Muscle of back (tissue), 11 donors: ENCODE results near the gene SIN3A. TPM values are rescaled to one million over a fixed set of nuclear protein-coding genes. Genes with fewer than 3 reads are reported as not detected.
A peak's percentile ranks its signal among the peaks of the same experiment; 100 is the strongest.
"Not testable (repeated sequence)": the region's sequence is repeated elsewhere in the genome, so short reads cannot be mapped to it uniquely, and the experiment has no call there.

ENCODE experiments used
- DNase-seq, 3 donors: peaks; one replicate each; pipeline versions ENCODE4 v3.0.0 to v3.0.0-alpha.2; 2013
- polyA plus RNA-seq, 10 donors: library from polyadenylated mRNA; unstranded; fragments of 120-200 nt; gene quantifications; one replicate each; pipeline ENCODE4 v1.2.1, GENCODE V29; 2013; ENCODE audit not compliant: insufficient read length in 10 of 10

Gene SIN3A
- polyA plus RNA-seq, 10 donors = 25.7 to 38.3 (median 30.4) TPM

DNA sequence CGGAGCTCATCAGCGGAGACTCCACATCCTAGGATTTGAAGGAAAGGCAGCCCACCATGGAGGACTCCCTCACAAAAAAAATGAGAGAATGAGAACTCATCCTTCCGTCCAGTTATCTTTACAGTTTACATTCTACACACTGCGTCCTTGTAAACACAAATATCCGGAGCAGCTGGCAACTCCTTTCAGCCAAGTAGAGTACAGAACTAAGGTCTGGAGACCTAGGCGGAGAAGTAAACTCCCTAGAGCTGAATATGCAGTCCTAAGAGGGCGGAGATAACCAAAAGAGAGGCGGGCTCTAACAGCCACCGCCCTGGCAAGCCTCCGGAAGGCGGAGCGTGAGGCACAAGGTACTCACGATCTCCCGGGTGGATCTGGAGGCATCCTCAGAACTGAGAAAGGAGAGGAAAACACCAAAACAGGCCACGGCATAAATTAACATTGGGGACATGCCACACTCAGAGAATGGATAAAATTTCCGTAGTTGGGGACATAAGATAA is 924 bp upstream of the SIN3A start:
- DNase-seq = peak; percentile 82 to 93 (median 88)

DNA sequence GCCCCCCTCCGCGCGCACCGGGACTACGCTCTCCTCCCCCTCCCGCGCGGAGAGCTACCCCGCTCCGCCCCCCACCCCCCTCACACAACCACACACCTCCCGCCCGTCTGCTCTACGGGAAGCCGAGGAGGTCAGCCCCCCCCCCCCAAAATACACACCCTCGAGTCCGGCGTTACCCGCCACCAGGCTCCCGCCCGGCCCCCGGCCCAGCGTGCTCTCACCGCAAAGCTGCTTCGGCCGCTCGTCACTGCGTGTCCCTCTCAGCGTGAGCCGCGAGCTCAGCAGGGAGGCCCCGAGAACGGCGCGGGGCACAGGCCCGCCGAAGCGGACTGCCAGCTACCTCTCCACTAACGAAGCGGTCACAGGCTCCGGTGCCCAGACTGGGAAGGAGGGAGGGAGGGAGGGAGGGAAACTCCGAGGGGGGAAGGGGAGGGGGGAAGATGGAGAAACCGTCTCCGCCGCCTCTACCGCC is 252 bp downstream of the SIN3A start:
- DNase-seq = no peak

DNA sequence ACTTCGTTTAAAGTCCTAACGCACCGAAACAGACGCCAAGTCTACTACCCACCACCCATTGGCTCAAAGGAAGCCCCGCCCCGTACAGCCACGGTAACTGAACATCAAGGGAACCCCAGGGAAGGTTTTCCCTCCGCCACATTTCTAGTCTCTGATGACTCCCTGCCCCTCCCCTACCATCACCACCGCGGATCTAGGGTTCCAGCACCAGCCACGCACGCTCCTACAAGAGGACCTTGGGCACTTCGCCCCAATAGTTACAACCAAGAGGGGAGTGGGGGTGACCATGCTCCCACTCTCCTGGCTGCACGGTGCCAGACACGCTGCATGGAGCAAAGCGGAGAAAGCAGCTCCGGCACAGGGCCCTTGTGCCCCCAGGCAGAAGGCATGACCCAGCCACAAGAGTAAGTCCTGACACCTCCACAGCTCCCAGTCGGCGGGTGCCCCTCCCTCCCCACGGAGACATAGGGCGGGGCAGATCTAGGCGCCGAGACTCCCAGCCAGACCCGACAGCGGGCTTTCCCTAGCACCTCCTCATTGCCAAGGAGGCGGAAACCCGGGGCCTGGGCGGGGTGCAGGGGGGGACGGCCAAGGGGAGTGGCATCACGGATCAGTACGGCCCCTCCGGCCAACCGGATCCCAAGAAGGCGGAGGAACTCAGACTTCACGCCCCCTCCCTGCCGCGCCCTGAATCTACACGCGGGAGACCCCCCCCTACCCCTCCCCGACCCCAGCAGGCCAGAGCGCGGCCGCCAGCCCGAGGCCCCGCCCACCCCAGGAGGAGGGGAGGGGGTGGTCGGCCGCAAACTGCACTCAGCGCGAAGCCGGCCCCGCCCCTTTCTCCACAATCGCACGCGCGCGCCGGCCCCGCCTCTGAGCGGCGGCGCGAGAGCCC is 936 bp downstream of the SIN3A start:
- peak; percentile 97 to 98 (median 97) for DNase-seq

DNA sequence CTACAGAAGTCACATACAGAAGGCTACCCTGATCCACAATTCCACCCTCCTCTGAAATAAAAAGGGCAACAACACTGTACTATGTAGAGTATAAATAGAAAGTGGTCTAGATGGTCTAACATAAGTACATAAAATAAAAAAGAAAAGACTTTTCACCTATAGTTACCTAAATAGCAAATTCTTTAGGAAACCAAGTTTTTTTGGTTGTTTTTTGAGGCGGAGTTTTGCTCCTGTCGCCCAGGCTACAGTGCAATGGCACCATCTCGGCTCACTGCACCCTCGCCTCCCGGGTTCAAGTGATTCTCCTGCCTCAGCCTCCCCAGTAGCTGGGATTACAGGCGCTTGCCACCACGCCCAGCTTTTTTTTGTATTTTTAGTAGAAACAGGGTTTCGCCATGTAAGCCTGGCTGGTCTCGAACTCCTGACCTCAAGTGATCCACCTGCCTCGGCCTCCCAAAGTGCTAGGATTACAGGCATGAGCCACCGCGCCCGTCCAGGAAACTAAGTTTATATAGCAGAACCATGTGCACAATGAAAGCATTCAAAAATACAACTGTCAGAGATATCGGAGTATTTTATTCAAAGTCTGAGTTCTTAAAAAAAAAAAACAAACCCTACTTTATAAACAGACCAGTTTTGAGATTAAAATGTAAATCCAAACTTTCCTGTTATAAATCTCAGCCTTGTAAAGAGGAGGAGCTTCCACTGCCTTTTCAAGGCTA is 1.7 kb downstream of the SIN3A start:
- no peak for DNase-seq

DNA sequence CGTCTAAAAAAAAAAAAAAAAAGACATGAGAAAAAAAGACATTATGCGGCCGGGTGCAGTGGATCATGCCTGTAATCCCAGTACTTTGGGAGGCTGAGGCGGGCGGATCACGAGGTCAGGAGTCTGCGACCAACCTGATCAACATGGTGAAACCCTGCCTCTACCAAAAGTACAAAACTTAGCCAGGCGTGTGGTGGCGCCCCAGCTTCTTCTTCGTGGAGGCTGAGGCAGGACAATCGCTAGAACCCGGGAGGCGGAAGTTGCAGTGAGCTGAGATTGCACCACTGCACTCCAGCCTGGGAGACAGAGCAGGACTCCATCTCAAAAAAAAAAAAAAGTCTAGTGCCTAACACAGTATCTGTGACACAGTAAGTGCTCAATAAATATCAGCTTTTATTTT is 3.3 kb downstream of the SIN3A start:
- not testable (repeated sequence) for DNase-seq

DNA sequence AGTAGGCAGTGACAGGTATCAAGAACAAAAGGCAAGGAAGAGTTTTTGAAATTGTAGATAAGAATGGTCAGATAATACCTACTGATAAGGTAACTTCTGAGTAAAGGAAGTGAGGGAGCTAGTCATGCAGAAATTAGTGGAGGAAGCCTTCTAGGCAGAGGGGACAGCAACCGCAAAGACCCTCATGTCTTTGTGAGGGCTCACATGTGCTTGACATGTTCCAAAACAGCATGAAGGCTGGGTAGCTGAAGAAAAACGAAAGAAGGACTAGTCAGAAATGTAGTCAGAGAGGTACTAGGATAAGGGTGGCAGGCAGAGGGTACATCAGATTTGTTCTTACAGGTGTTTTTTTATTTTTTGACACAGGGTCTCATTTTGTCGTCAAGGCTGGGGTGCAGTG is 5.3 kb downstream of the SIN3A start:
- DNase-seq = no peak

DNA sequence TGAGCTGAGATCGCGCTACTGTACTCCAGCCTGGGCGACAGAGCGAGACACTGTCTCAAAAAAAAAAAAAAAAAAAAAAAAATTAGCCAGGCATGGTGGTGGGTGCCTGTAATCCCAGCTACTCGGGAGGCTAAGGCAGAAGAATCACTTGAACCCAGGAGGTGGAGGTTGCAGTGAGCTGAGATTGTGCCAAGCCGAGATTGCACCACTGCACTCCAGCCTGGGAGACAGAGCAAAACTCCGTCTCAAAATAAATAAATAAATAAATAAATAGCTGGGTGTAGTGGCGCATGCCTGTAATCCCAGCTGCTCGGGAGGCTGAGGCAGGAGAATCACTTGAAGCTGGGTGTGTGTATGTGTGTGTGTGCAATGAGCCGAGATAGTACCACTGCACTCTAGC is 6.2 kb downstream of the SIN3A start:
- not testable (repeated sequence) for DNase-seq

DNA sequence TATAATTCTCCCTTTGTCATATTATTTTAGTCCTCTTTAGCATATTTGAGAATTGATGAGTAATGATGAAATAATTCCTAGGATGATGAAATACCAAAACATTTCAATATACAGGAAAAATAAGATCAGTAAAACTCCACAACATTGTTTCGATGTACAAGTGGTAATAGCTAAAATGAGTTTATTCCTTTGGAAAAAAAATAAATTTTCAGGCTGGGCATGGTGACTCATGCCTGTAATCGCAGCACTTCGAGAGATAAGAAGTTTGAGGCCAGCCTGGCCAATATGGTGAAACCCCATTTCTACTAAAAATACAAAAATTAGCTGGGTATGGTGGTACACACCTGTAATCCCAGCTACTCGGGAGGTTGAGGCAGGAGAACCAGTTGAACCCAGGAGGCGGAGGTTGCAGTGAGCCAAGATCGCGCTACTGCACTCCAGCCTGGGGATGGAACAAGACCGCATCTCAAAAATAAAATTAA is 7.5 kb downstream of the SIN3A start:
- peak in 1 of 3 donors; percentile 16 for DNase-seq

DNA sequence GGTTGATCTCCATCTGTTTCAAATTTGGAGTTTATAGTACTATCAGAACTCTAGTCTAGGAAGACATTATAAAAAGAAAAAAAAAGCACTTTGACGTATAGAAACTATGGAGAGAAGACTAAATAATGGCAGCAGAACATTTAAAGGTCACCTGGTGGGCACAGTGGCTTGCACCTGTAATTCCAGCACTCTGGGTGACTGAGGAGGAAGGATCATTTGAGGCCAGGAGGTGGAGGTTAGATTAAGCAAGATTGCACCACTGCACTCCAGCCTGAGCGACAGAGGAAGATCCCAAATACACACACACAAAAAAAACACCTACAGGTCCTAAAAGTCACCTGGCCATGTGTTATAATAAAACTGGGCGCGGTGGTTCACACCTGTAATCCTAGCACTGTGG is 13.8 kb downstream of the SIN3A start:
- no peak for DNase-seq

DNA sequence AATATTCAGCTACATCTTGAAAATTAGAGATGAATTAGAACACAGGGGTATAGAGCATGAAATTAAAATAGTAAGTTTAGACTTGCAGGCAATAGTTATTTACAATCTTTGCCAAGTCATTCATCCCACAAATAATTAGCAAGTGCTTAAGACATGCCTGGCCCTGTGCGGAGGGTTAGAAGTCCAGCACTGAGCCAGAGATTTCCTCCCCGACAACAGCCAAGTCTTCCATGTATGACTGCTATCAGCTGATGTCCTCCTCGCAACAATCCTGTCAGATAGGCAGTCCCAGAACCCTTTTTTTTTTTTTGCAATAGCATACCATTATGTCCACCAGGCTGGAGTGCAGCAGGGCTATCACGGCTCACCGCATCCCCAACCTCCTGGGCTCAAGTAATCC is 14.6 kb downstream of the SIN3A start:
- DNase-seq = no peak

DNA sequence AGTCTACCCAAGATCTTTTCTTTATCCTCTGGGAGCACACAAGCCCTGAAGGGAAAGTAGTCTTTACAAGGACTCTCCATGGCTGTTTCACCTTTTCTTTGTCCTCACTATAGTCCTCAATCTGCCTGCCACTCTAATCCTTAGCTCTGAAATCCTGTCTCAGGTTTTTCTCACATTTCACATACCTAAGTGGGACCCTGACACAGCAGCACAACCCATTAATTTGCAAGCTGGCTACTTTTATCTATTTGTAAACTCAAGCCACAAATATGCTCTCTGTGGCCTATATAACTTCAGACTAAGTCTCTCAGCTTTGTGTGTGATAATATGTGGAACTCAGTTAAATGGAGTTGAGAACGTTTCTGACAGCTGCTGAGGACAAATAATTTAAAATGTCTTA is 19.8 kb downstream of the SIN3A start:
- DNase-seq = no peak

DNA sequence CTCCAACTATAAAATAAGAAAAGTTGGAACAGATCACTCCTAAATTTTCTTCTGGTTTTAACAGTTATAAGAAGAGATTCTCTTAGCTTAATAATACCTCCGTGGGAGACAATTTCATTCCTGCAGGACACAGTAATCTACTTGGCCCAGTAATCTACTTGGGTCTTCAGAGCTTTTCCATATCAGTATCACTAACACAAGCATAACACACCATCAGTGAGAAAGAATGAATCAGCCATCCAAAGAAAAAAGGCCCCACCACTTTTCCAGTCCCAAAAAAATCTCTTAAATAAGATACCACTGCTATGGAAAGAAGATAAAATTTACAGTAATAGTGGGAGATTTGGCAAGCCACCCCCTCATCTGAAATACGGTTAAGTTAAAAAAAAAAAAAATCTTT is 20.2 kb downstream of the SIN3A start:
- no peak for DNase-seq

DNA sequence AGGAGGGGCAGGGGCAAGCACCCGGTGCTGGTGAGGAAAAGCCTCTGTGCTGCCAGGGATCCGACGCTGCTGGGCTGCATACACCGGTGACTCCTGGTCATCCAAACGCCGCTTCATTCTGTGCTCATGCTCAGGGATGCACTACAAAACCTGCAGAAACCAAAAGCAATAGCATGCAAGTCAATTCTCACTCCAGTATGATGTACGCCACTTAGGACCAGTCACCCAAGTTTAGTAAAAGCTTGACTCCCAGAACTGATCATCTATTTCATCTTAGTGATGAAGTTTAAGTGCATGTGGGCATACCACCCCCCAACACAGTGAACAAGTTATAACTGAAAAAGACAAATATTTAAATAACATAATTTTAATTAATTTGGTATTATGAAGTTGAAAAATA is 21.2 kb downstream of the SIN3A start:
- no peak for DNase-seq

DNA sequence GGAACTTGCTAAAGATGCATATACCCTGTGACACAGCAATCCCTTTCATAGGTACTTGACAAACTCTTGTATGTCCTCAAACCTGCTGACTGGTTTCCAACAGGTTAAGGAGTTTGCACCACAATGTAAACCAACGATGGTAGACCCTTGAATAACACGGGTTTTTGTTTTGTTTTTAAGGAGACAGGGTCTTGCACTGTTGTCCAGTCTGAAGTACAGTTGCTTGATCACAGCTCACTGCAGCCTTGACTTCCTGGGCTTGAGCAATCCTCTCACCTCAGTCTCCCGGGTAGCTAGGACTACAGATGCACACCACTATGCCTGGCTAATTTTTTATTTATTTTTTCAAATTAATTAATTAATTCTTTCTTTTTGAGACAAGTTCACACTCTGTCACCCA is 23.3 kb downstream of the SIN3A start:
- DNase-seq = no peak

DNA sequence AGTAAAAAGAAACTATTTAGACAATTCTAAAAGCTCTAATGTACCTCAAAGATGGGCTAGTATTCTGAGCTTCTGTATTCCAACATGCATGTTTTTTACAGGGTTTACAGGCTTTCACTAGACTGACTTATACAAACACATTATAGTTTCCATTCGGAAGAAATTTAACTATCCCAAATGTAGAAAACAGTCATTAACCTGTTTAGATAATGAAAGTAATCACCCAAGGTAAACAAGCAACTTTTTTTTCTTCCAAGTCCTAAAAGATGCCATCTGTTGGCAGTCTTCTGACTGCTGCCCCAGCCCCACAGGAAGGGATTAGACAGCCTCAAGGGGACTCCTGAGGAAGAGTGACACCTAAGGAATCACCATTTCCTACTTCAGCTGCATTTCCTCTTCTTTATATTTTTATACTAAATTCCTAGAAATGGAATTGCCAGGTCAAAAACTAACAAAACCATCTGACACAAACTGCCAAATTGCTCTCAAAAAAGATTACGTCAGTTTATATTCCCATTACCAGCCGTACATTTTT is 25.5 kb downstream of the SIN3A start:
- DNase-seq = no peak

DNA sequence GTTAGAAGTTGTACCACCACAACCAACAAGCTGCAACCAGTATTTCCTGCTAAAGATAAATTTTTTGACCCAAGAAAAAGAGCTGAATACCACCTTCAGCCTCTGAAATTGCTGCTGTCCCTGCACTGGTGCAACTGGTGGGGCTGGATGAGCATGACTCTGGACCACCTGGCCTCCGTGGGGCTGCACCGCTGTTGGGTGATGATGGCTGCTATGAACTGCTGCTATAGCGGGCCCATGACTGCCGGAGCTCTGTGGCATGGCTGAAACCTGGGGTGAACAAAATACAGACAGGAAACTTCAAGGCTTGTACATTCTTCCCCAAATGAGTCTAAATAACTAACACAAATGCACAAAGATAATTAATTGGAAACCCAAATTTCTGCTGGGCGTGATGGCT is 28.9 kb downstream of the SIN3A start:
- DNase-seq = no peak

DNA sequence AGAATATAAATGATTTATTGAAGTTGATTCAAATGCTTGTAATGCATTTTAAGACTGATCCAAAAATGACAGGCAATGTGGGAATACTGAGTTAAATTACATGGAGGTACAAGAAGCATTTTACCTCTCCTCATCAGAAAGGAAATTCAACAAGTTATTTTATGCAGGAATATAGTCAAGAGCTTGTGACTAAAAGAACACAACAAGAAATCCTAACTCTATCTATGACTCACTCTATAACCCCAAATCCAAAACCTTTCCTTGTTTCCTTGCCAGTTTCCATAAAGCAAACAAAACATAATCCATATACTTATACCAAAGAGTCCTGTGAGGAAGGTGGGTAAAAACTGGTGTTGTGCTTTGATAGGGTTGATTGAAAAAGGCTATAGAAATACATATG is 30.8 kb downstream of the SIN3A start:
- DNase-seq = no peak

DNA sequence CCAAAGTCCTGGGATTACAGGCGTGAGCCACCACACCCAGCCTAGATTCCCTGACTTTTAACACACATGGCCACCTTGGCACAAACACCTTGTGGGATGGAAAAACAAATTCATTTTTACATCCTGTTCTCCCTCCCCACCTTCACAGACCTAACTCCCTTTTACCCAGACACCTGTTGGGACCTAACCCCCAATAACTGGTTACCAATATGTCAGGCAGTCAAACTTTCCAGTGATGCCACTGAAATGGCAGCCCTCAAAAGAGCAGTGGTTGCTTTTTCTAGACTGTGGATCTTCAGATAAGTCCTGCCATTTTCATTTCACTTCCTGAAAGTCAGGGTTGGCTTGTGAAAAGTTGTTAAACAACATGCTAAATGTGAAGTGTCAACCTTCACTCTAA is 34.9 kb downstream of the SIN3A start:
- no peak for DNase-seq

DNA sequence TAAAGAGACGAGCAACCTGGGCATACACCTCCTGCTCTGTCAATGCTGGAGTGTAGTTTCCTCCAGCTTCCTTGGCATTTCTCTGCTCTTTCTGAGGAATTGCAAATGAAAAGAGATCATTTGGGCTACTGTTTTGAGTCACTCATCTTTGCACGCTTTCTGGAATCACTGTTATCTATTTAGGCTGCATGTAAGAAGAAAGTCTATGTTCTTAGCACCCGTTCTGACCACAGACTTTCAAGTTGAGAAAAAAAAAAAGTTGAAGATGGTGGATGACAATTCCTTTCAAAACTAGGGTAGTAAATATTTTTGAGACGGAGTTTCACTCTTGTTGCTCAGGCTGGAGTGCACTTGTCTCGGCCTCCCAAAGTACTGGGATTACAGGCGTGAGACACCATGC is 41.3 kb downstream of the SIN3A start:
- no peak for DNase-seq

DNA sequence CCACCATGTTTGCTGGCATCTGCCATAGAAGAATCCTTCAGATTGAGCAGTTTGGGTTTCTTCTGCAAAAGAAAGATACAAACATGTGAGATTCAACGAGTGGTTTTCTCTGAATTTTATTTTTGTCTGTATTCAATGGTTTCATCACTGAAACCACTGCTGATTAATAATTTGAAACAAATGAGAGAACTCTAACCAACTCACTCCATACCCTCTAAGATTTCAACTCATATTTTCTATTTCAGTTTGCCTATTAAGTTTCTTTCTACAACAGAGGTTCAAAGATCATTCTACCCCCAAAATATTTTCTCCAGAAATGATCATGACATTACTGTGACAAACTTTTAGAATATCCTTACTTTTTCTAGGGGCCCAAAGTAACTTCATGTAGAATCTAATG is 44.4 kb downstream of the SIN3A start:
- no peak for DNase-seq

DNA sequence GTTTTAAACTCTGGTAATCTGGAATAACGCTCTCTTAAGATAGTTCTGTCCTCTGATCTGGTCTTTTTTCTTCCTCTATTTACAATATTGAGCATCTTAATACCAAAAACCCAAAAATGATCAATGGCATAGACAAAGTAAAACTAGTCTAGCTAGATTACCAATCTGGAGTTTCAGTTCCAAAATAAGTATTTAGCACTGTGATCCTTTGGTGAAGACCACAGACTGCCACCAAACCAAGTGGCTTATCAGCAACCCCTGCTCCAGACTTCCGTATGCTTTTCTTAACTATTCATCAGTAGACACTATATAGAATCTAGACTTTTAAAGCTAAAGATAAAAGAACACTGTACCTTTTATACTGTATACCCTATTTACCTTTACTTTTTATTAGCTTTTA is 47.6 kb downstream of the SIN3A start:
- no peak for DNase-seq

DNA sequence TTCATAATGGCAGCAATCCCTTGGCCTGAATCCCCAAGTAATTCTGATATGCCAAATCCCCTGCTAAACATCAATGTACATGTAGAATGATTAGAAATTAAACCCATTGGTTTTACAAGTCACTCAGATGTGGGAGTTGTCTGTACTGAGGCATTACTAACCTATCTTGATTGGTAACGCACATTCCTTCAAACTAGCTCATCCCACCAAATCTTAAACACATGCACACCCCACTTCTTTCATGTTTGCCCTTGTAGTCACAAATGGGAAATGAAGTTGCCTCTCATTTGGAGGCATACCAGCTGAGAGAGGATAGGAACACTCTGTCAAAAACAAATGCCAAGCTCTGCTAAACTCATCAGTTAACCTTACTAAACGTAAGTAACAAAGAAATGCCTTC is 54.0 kb downstream of the SIN3A start:
- DNase-seq = no peak
